IMR-90 (cell line): ENCODE data around the gene SPINK4. TPM values are rescaled to one million over a fixed set of nuclear protein-coding genes. Genes with fewer than 3 reads are reported as not detected.

Experiments
- ATAC-seq: fragments of 200-7000 bp; cut with Tn5 transposase; 2 replicates; pipeline ENCODE4 v1.9.1; 2020; ENCODE audit warnings: low read depth, mild to moderate bottlenecking, moderate library complexity
- BruUV-seq: library from RNA; stranded (reverse); fragments of 400-500 nt; replicated peaks from 2 replicates; lab custom pipeline; 2021; lab: Mats Ljungman, UMichigan
- CTCF ChIA-PET: fragments of 300-600 bp; formaldehyde crosslinking; extraction: SDS; loops from one replicate; lab custom pipeline; 2021; ENCODE audit warnings: antibody characterized with exemption; lab: Yijun Ruan, JAX
- POLR2A ChIA-PET: fragments of 300-600 bp; sonication (Branson Sonifier 250); formaldehyde crosslinking; loops from one replicate; lab custom pipeline; 2022; ENCODE audit warnings: antibody characterized with exemption; ENCODE audit not compliant: unreplicated experiment; lab: Charles Lee
- DNase-seq: peaks from one replicate; pipeline ENCODE4 v3.0.0; 2013
- H2AFZ ChIP-seq: replicated peaks from 2 replicates; pipeline ENCODE3; 2013; ENCODE audit warnings: low read length, mild to moderate bottlenecking; ENCODE audit not compliant: poor library complexity
- H2AK5ac ChIP-seq: 2 replicates; pipeline ENCODE4 v1.6.1; 2013; ENCODE audit warnings: low read depth, low read length, inconsistent platforms
- H2AK9ac ChIP-seq: replicated peaks from 2 replicates; pipeline ENCODE3; 2013; ENCODE audit warnings: mild to moderate bottlenecking, low read depth, low read length, moderate library complexity; ENCODE audit not compliant: poor library complexity
- H2BK120ac ChIP-seq: 2 replicates; pipeline ENCODE4 v1.6.1; 2013; ENCODE audit warnings: low read depth, low read length, inconsistent platforms
- H2BK15ac ChIP-seq: 3 replicates; pipeline ENCODE4 v1.6.1; 2013; ENCODE audit warnings: low read depth, low read length, inconsistent platforms
- H2BK20ac ChIP-seq: 2 replicates; pipeline ENCODE4 v1.6.1; 2013; ENCODE audit warnings: low read depth, mild to moderate bottlenecking, inconsistent platforms, low read length, moderate library complexity
- H2BK5ac ChIP-seq: 2 replicates; pipeline ENCODE4 v1.6.1; 2013; ENCODE audit warnings: mild to moderate bottlenecking, low read depth, low read length, inconsistent platforms; ENCODE audit not compliant: poor library complexity, severe bottlenecking
- H3K14ac ChIP-seq: replicated peaks from 2 replicates; pipeline ENCODE4 v1.6.1; 2013; ENCODE audit warnings: low read depth, low read length, inconsistent platforms
- H3K18ac ChIP-seq: 2 replicates; pipeline ENCODE4 v1.6.1; 2013; ENCODE audit warnings: low read depth, low read length, control low read depth
- H3K23ac ChIP-seq: 2 replicates; pipeline ENCODE4 v1.6.1; 2013; ENCODE audit warnings: low read depth, low read length, inconsistent platforms
- H3K27ac ChIP-seq: 2 replicates; pipeline ENCODE4 v1.5.1; 2013; ENCODE audit warnings: mild to moderate bottlenecking, control low read depth, low read length; ENCODE audit not compliant: insufficient read depth
- H3K27me3 ChIP-seq: 2 replicates; pipeline ENCODE4 v1.6.1; 2013; ENCODE audit warnings: low read length; ENCODE audit not compliant: control insufficient read depth, insufficient read depth
- H3K36me3 ChIP-seq: 2 replicates; pipeline ENCODE4 v1.6.1; 2013; ENCODE audit warnings: low read length, mixed read lengths; ENCODE audit not compliant: control insufficient read depth, insufficient read depth
- H3K4ac ChIP-seq: 2 replicates; pipeline ENCODE4 v1.6.1; 2013; ENCODE audit warnings: low read depth, low read length, inconsistent platforms
- H3K4me1 ChIP-seq: 2 replicates; pipeline ENCODE4 v1.6.1; 2013; ENCODE audit warnings: low read length, mixed read lengths; ENCODE audit not compliant: control insufficient read depth, insufficient read depth
- H3K4me2 ChIP-seq: 2 replicates; pipeline ENCODE4 v1.6.1; 2013; ENCODE audit warnings: low read depth, mild to moderate bottlenecking, control low read depth, low read length, moderate library complexity
- H3K4me3 ChIP-seq: 2 replicates; pipeline ENCODE4 v1.5.1; 2013; ENCODE audit warnings: low read depth, mild to moderate bottlenecking, control low read depth, low read length, moderate library complexity; ENCODE audit not compliant: insufficient read depth
- H3K56ac ChIP-seq: 2 replicates; pipeline ENCODE4 v1.6.1; 2013; ENCODE audit warnings: low read length, inconsistent platforms; ENCODE audit not compliant: insufficient read depth; ENCODE audit errors: extremely low read depth
- H3K79me1 ChIP-seq, 2 experiments: 2 replicates each; pipeline ENCODE4 v1.6.1; 2013; ENCODE audit warnings: low read length in 2 of 2, inconsistent platforms in 1 of 2, low read depth in 1 of 2
- H3K9ac ChIP-seq: 2 replicates; pipeline ENCODE4 v1.6.1; 2013; ENCODE audit warnings: low read depth, low read length, control low read depth
- H3K9me1 ChIP-seq: 2 replicates; pipeline ENCODE4 v1.6.1; 2013; ENCODE audit warnings: low read length, inconsistent platforms; ENCODE audit not compliant: insufficient read depth
- H3K9me3 ChIP-seq: 2 replicates; pipeline ENCODE4 v1.6.1; 2013; ENCODE audit warnings: low read length; ENCODE audit not compliant: control insufficient read depth, insufficient read depth
- H4K20me1 ChIP-seq: 2 replicates; pipeline ENCODE4 v1.6.1; 2013; ENCODE audit warnings: low read length, inconsistent platforms; ENCODE audit not compliant: insufficient read depth
- H4K5ac ChIP-seq: 2 replicates; pipeline ENCODE4 v1.6.1; 2013; ENCODE audit warnings: mild to moderate bottlenecking, low read depth, low read length, control low read depth
- H4K8ac ChIP-seq, 2 experiments: 2 replicates each; pipeline ENCODE4 v1.6.1; 2013; ENCODE audit warnings: low read depth in 2 of 2, low read length in 2 of 2, control low read depth in 1 of 2, inconsistent platforms in 1 of 2
- H4K91ac ChIP-seq: 2 replicates; pipeline ENCODE4 v1.6.1; 2013; ENCODE audit warnings: low read depth, low read length, inconsistent platforms; ENCODE audit not compliant: insufficient read depth
- ELK1 ChIP-seq: fragments of 150-350 bp; IDR thresholded peaks from 2 replicates; pipeline ENCODE4 v1.6.1; 2016; ENCODE audit warnings: low read depth, mild to moderate bottlenecking, low read length, moderate library complexity, borderline replicate concordance
- MAZ ChIP-seq: IDR thresholded peaks from 2 replicates; pipeline ENCODE4 v1.6.1; 2012; ENCODE audit warnings: low read depth, mild to moderate bottlenecking, low read length, improper control_type of control experiment, moderate library complexity, borderline replicate concordance
- RAD21 ChIP-seq: IDR thresholded peaks from 2 replicates; pipeline ENCODE4 v1.6.1; 2012; ENCODE audit warnings: low read length, improper control_type of control experiment
- RCOR1 ChIP-seq: IDR thresholded peaks from 2 replicates; pipeline ENCODE4 v1.6.1; 2012; ENCODE audit warnings: mild to moderate bottlenecking, low read length, improper control_type of control experiment; ENCODE audit not compliant: insufficient replicate concordance
- WGBS, 2 experiments: methylation state at CpG; one replicate each; pipeline versions ENCODE4 v1.1.5 to v1.1.7; 2013; ENCODE audit warnings: missing lambda C conversion rate in 2 of 2; ENCODE audit not compliant: insufficient read length in 1 of 2; ENCODE audit errors: extremely low coverage in 2 of 2; 5-methylcytosine and 5-hydroxymethylcytosine counted together
- dilution Hi-C: fragments of 300-500 bp; cut with HindIII; formaldehyde crosslinking; loops from one replicate; pipeline ENCODE4 v1.14.3; 2018; ENCODE audit warnings: low sequenced_read_pairs; ENCODE audit not compliant: unreplicated experiment
- in situ Hi-C: fragments of 300-500 bp; cut with MboI; formaldehyde crosslinking; loops from 3 replicates; pipeline ENCODE4 v1.14.3; 2019; ENCODE audit warnings: low sequenced_read_pairs, inconsistent platforms, mixed read lengths
- intact Hi-C: fragments of 100-400 bp; cut with micrococcal nuclease; formaldehyde crosslinking; loops from 2 replicates; pipeline ENCODE4 v1.10.0; 2022
- polyA plus RNA-seq, 3 experiments: library from polyadenylated mRNA; depleted of rRNA; stranded (reverse); fragments of >200 nt; gene quantifications; 2 replicates each; pipeline ENCODE4 v1.2.3, GENCODE V29; 2012; ENCODE audit warnings: low replicate concordance in 1 of 3
- total RNA-seq: library from RNA; depleted of rRNA; stranded (reverse); fragments of >200 nt; gene quantifications from 2 replicates; pipeline ENCODE4 v1.2.3, GENCODE V29; 2012

SPINK4 gene
- total and polyA plus RNA-seq, 2 of the 4 experiments (the other 2 are of a cell fraction): not detected

DNA sequence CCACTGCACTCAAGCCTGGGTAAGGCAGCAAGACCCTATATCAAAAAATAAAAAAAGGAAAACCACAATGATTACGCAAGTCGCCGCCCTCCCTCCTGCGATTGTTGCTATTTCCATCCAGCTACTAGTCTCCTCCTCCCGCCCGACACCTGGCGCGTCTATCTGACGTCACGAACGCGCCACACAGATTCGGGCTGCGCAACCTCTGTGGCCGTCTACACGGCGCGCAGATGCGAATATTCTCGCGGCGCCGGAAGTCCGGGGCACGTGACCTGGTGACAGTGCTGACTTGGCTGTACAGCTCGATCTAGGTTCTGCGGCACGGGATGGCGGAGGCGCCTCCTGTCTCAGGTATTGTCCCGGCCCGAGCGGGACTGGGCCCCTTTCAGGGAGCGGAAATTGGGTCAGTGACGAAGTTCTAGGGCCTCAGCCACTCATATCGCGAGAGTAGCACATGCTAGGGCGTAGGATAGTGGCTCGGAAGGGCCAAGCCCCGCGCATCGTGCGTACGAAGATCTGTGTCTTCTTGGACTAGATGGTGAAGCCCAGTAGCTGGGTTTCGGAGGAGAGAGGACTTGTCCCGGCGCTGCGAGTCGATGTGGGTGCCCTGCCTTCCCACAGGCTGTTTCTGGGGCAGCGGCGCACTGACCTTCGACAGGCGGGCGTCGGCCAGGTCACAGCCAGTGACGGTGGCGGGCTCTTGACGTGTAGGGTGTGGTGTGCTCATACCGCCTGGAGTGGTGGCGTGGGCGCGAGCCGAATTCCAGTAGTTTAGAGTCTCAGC is 50.5 kb downstream of the SPINK4 start, which contains the start of gene NFX1 (continued):
- TF ChIP-seq ELK1: peak; percentile 41; the same call in 1 of the 2 replicates

- Histone ChIP-seq H3K79me1 (peaks cover 31 to 55% of the 10 kb centered on the region in 2 experiments), H4K91ac (peak overlapping the region; percentile 86), H2AK5ac (peak overlapping the region; percentile 91), H3K9me1 (no peaks in the 10 kb centered on the region), H3K4me3 (peak overlapping the region; percentile 68), H3K4me1 (peaks cover 4% of the 10 kb centered on the region), H3K9me3 (no peaks in the 10 kb centered on the region), H3K14ac (peak overlapping the region; percentile 86), H4K5ac (peak overlapping the region; percentile 66), H3K18ac (no peak overlapping the region), H2BK20ac (0 out of 2 replicates have a peak overlapping the region, but pooled peaks have one; percentile 6), H2BK5ac (peak overlapping the region; percentile 94), H3K27ac (peak overlapping the region; percentile 91), H3K27me3 (no peaks in the 10 kb centered on the region), H2AK9ac (peak overlapping the region; percentile 98), H4K8ac (peak overlapping the region; percentile 75 to 96), H3K4me2 (peak overlapping the region; percentile 72), H3K9ac (peak overlapping the region; percentile 92), H2BK15ac (0 out of 3 replicates have a peak overlapping the region, but pooled peaks have one; percentile 18), H2BK120ac (peak overlapping the region; percentile 75), H4K20me1 (no peaks in the 10 kb centered on the region), H3K36me3 (peaks cover 14% of the 10 kb centered on the region), H3K4ac (peak overlapping the region; percentile 93), H2AFZ (peak overlapping the region; percentile 92), H3K23ac (peak overlapping the region; percentile 81), H3K56ac (peak overlapping the region; percentile 64)
- ChIA-PET CTCF (interaction anchor here (0.6 kb wide), 2 partner anchors 175 to 989 kb away, joined by 5 to 8 read pairs; no protein-coding TSS in a partner anchor), POLR2A (no interaction called here)
- WGBS, 2 experiments: no CpG with 5 or more reads among the region's 7 CpGs
- dilution Hi-C loops: loop anchor here (25.0 kb wide), 1 partner anchor 171 kb away; the partner anchor contains the start of gene NOL6
- intact Hi-C loops: loop anchor here (10.0 kb wide), 1 partner anchor 64 kb away; no protein-coding TSS in a partner anchor
- ATAC-seq: no peak
- in situ Hi-C loops: loop anchor here (5.0 kb wide), 1 partner anchor 176 kb away; no protein-coding TSS in a partner anchor
- DNase-seq: no peak
- TF ChIP-seq ELK1 (no peak), RAD21 (peak; percentile 31; the same call in 1 of the 2 replicates), MAZ (0 out of 2 replicates have a peak, but pooled peaks have one; percentile 1), RCOR1 (peak; percentile 90)
- BruUV-seq: no TSS peak
These were observed 51.0 kb downstream of the SPINK4 start for GRCh38 chr9:33291031-33291397.
